GM13977 (cell line): Measurements from ENCODE around the gene ATP11C.

Experiments used
- DNase-seq: peaks from one replicate; pipeline ENCODE4 v3.0.0; 2012; ENCODE audit warnings: low spot score
- CTCF ChIP-seq: IDR thresholded peaks from 2 replicates; pipeline ENCODE4 v1.5.1; 2012; ENCODE audit warnings: mild to moderate bottlenecking, control low read depth; ENCODE audit not compliant: insufficient read depth; ENCODE audit errors: extremely low read depth, missing control alignments
- in situ Hi-C: fragments of 300-500 bp; cut with MboI; formaldehyde crosslinking; loops from one replicate; pipeline ENCODE4 v1.12.0; 2022; ENCODE audit warnings: low sequenced_read_pairs, low pct_unique_long_range_greater_than_20kb, mixed read lengths, inconsistent platforms; ENCODE audit not compliant: unreplicated experiment

Gene ATP11C

GRCh38 chrX:139898334-139898733 lies 34.5 kb downstream of the ATP11C start:
- TF ChIP-seq CTCF: no peak
- no peak for DNase-seq
- in situ Hi-C loops: no loop called here

GRCh38 chrX:139892512-139892911 lies 40.3 kb downstream of the ATP11C start:
- TF ChIP-seq CTCF: no peak
- no peak for DNase-seq
- in situ Hi-C loops: no loop called here

GRCh38 chrX:139890991-139891700 lies 41.7 kb downstream of the ATP11C start:
- in situ Hi-C loops: no loop called here
- TF ChIP-seq CTCF: no peak
- DNase-seq: no peak

GRCh38 chrX:139889760-139890159 lies 43.1 kb downstream of the ATP11C start:
- TF ChIP-seq CTCF: no peak
- in situ Hi-C loops: no loop called here
- DNase-seq: no peak

- TF ChIP-seq CTCF: no peak
- DNase-seq: no peak
- in situ Hi-C loops: no loop called here
Observed at GRCh38 chrX:139883984-139884383, 48.9 kb downstream of the ATP11C start.

- TF ChIP-seq CTCF: no peak
- no peak for DNase-seq
- in situ Hi-C loops: no loop called here
Observed at GRCh38 chrX:139882299-139882698, 50.6 kb downstream of the ATP11C start.
